ACC112 (cell line): ENCODE results near the gene NTRK2.
"Not testable (repeated sequence)": the region's sequence is repeated elsewhere in the genome, so short reads cannot be mapped to it uniquely, and the experiment has no call there.

Experiments used
- H2AFZ ChIP-seq: fragments of 200-600 bp; sonication (generic); one replicate; pipeline ENCODE4 v1.6.0; 2017; ENCODE audit warnings: antibody characterized with exemption, low read length; ENCODE audit not compliant: unreplicated experiment
- H3K27ac ChIP-seq: fragments of 200-600 bp; sonication (generic); 2 replicates; pipeline ENCODE4 v1.5.1; 2014; ENCODE audit warnings: low read depth, mild to moderate bottlenecking, antibody characterized with exemption, low read length, moderate library complexity
- H3K27me3 ChIP-seq: fragments of 200-600 bp; sonication (generic); 2 replicates; pipeline ENCODE4 v1.6.1; 2014; ENCODE audit warnings: mild to moderate bottlenecking, antibody characterized with exemption, low read length, moderate library complexity, mixed read lengths; ENCODE audit not compliant: insufficient read depth
- H3K36me3 ChIP-seq: fragments of 200-600 bp; sonication (generic); 2 replicates; pipeline ENCODE4 v1.6.1; 2016; ENCODE audit warnings: mild to moderate bottlenecking, antibody characterized with exemption, low read length, moderate library complexity, mixed read lengths; ENCODE audit not compliant: insufficient read depth
- H3K4me1 ChIP-seq: fragments of 200-600 bp; sonication (generic); one replicate; pipeline ENCODE4 v1.6.1; 2016; ENCODE audit warnings: low read length, mixed read lengths; ENCODE audit not compliant: insufficient read depth, unreplicated experiment, control insufficient read depth
- H3K4me3 ChIP-seq: fragments of 200-600 bp; sonication (generic); 2 replicates; pipeline ENCODE4 v1.5.1; 2014; ENCODE audit warnings: mild to moderate bottlenecking, low read depth, low read length
- H3K79me2 ChIP-seq: fragments of 200-600 bp; sonication (generic); one replicate; pipeline ENCODE4 v1.6.0; 2016; ENCODE audit warnings: low read length; ENCODE audit not compliant: control insufficient read depth, unreplicated experiment, insufficient read depth

Gene NTRK2

GRCh38 chr9:85055506-85056202 is 386.1 kb downstream of the NTRK2 start:
- Histone ChIP-seq H3K79me2 (no peaks in the 10 kb centered on the region), H2AFZ (no peak overlapping the region), H3K36me3 (no peaks in the 10 kb centered on the region), H3K27me3 (no peaks in the 10 kb centered on the region), H3K27ac (no peak overlapping the region), H3K4me1 (no peaks in the 10 kb centered on the region), H3K4me3 (no peak overlapping the region)

GRCh38 chr9:85056203-85056572 is 386.7 kb downstream of the NTRK2 start:
- Histone ChIP-seq H3K27ac (no peak overlapping the region), H2AFZ (no peak overlapping the region), H3K4me1 (no peaks in the 10 kb centered on the region), H3K27me3 (no peaks in the 10 kb centered on the region), H3K79me2 (no peaks in the 10 kb centered on the region), H3K4me3 (no peak overlapping the region), H3K36me3 (no peaks in the 10 kb centered on the region)

GRCh38 chr9:85061969-85062368 is 392.4 kb downstream of the NTRK2 start:
- H3K79me2 ChIP-seq: no peaks in the 10 kb centered on the region
- H3K27me3 ChIP-seq: no peaks in the 10 kb centered on the region
- no peaks in the 10 kb centered on the region for H3K4me1 ChIP-seq
- no peak overlapping the region for H3K4me3 ChIP-seq
- H3K36me3 ChIP-seq: no peaks in the 10 kb centered on the region
- no peak overlapping the region for H2AFZ ChIP-seq
- no peak overlapping the region for H3K27ac ChIP-seq

GRCh38 chr9:85062385-85063022 is 393.0 kb downstream of the NTRK2 start:
- no peak overlapping the region for H3K4me3 ChIP-seq
- H3K79me2 ChIP-seq: no peaks in the 10 kb centered on the region

GRCh38 chr9:85064811-85065371 is 395.4 kb downstream of the NTRK2 start:
- H3K27ac ChIP-seq: no peak overlapping the region
- H3K4me3 ChIP-seq: no peak overlapping the region
- H3K36me3 ChIP-seq: no peaks in the 10 kb centered on the region
- no peaks in the 10 kb centered on the region for H3K27me3 ChIP-seq
- no peak overlapping the region for H2AFZ ChIP-seq
- H3K79me2 ChIP-seq: no peaks in the 10 kb centered on the region
- H3K4me1 ChIP-seq: no peaks in the 10 kb centered on the region

More at GRCh38 chr9:85062385-85063022, 393.0 kb downstream of the NTRK2 start:
- no peaks in the 10 kb centered on the region for H3K36me3 ChIP-seq
- no peaks in the 10 kb centered on the region for H3K4me1 ChIP-seq
- H3K27ac ChIP-seq: no peak overlapping the region
- no peaks in the 10 kb centered on the region for H3K27me3 ChIP-seq
- no peak overlapping the region for H2AFZ ChIP-seq

GRCh38 chr9:85067792-85068191 is 398.3 kb downstream of the NTRK2 start:
- Histone ChIP-seq H3K4me3 (no peak overlapping the region), H3K36me3 (no peaks in the 10 kb centered on the region), H3K4me1 (no peaks in the 10 kb centered on the region), H3K27me3 (no peaks in the 10 kb centered on the region), H2AFZ (no peak overlapping the region), H3K27ac (no peak overlapping the region), H3K79me2 (no peaks in the 10 kb centered on the region)

DNA sequence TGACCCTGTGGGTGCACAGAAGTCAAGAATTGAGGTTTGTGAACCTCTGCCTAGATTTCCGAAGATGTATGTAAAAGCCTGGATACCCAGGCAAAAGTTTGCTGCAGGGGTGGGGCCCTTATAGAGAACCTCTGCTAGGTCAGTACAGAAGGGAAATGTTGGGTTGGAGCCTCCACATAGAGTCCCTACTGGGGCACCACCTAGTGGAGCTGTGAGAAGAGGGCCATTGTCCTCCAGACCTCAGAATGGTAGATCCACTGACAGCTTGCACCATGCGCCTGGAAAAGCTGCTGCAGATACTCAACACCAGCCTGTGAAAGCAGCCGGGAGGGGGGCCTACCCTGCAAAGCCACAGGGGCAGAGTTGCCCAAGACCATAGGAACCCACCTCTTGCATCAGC is 399.9 kb downstream of the NTRK2 start:
- H2AFZ ChIP-seq: not testable (repeated sequence)

More for the DNA sequence above, 399.9 kb downstream of the NTRK2 start:
- H3K4me3 ChIP-seq, H3K79me2 ChIP-seq, H3K4me1 ChIP-seq, H3K27me3 ChIP-seq, H3K36me3 ChIP-seq, H3K27ac ChIP-seq: not testable (repeated sequence)
